H1 (cell line): Measurements from ENCODE around the gene CHST12. TPM values are rescaled to one million over a fixed set of nuclear protein-coding genes. Genes with fewer than 3 reads are reported as not detected.

Experiments used
- MAFK ChIP-seq: IDR thresholded peaks from 2 replicates; pipeline ENCODE4 v1.6.1; 2012; ENCODE audit warnings: low read depth, mild to moderate bottlenecking, improper control_type of control experiment, low read length
- SIN3A ChIP-seq, 2 experiments: IDR thresholded peaks in 1 of 2; conservative IDR thresholded peaks in 1 of 2; 2 replicates each; pipeline ENCODE4 v1.6.1; 2011 to 2012; ENCODE audit warnings: low read length in 2 of 2, improper control_type of control experiment in 1 of 2, low read depth in 1 of 2, mild to moderate bottlenecking in 1 of 2
- polyA plus RNA-seq, 7 experiments: library from polyadenylated mRNA; depleted of rRNA in 3 of 7; stranded (reverse) in 5 of 7; unstranded in 2 of 7; fragments of >200 nt in 5 of 7; fragments of 200-250 nt in 2 of 7; gene quantifications; 1 replicate in 5 of 7; 2 replicates in 1 of 7; 4 replicates in 1 of 7; pipeline versions ENCODE4 v1.2.1 to v1.2.3, GENCODE V29; 2011 to 2013; ENCODE audit warnings: missing spikeins in 2 of 7, mixed read lengths in 2 of 7
- total RNA-seq: library from RNA; stranded (reverse); fragmentation: NEBNext Ultra II Directional; extraction: Animal tissue kit (Norgen Biotek cat#: 25700); gene quantifications from 2 replicates; pipeline ENCODE4 v1.2.1, GENCODE V29; 2021

The CHST12 gene
- total and polyA plus RNA-seq, 2 of the 8 experiments (the other 6 are each of a cell fraction or from before 2014, with no cell fraction given): 13.4 to 24.1 TPM

GRCh38 chr7:2436341-2437104, 33.1 kb downstream of the CHST12 start (continued):
- TF ChIP-seq SIN3A (conservative IDR thresholded peaks at IDR 0.05 in 1 of 2, IDR thresholded peaks at IDR 0.05 in 1 of 2; ENCODE audit: low read depth in 1 of 2, low read length in 2 of 2) (no peak), MAFK (no peak)
